NCI-H1092 (cell line): Measurements from ENCODE around the gene KCNAB1.
"Not testable (repeated sequence)": the region's sequence is repeated elsewhere in the genome, so short reads cannot be mapped to it uniquely, and the experiment has no call there.

Experiments
- DNase-seq: peaks from one replicate; lab custom pipeline; 2025; lab: John Stamatoyannopoulos, UW

Gene KCNAB1

GRCh38 chr3:156273111-156273694, 152.8 kb downstream of the KCNAB1 start:
- DNase-seq = no peak

DNA sequence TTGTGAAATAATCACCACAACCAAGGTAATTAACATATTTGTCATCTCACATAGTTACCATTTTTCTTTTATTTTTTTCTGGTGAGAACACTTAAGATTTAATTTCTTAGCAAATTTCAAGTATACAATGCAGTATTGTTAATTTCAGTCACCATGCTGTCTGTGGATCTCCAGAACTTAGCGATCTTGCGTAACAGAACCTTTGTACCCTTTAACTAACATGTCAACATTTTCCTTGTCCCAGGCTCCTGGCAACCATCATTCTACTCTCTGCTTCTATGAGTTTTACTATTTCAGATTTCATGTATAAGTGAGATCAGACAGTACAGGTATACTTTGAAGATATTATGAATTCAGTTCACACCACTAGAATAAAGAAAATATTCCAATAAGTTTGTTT, 154.4 kb downstream of the KCNAB1 start:
- no peak for DNase-seq

DNA sequence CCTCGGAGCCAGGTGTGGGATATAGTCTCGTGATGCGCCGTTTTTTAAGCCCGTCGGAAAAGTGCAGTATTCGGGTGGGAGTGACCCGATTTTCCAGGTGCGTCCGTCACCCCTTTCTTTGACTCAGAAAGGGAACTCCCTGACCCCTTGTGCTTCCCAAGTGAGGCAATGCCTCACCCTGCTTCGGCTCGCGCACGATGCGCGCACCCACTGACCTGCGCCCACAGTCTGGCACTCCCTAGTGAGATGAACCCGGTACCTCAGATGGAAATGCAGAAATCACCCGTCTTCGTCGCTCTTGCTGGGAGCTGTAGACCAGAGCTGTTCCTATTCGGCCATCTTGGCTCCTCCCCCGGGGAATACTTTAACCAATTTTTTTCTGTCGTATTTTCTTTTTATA, 164.3 kb downstream of the KCNAB1 start:
- DNase-seq = not testable (repeated sequence)

- DNase-seq = no peak
These were observed 165.2 kb downstream of the KCNAB1 start for GRCh38 chr3:156285626-156286025.

DNA sequence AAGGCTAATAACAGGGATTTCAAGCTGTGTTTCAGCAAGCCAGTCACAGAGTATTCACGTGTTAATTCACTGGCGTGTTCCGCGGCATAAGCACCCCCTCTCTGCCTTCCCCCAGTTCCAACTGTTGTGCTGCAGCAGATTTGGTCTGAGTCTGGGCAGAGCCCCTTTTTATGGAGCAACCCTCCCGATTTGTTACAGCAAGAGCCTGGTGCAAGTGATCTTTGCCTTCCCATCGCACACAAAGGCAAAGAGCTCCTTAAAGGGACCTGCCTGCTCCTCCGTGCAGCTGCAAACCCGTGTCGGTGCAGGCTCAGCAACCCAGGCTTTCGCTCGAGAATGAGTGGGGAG, 170.5 kb downstream of the KCNAB1 start:
- DNase-seq = no peak

- DNase-seq = no peak
These were observed 171.1 kb downstream of the KCNAB1 start for GRCh38 chr3:156291272-156292123.

- no peak for DNase-seq
These were observed 173.2 kb downstream of the KCNAB1 start for GRCh38 chr3:156293566-156293965.

DNA sequence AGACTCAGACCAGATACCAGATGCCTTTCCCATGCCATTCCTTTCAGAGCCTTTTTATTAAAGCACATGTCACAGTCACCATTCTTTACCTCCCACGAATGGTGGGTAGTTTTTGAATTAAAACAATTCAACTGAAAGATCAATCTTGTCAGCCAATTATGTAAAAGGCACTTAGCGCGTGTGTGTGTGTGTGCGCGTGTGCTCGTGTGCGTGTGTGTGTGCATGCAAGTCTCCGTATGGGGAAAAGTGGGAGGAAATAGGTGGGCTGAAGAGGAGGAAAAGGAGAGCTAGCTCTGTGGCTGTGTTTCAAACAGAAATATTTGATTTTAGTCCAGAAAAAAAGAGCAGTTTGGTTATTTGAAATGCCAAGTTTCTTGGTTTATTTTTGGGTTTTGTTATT, 177.2 kb downstream of the KCNAB1 start:
- no peak for DNase-seq

- no peak for DNase-seq
These were observed 177.6 kb downstream of the KCNAB1 start for GRCh38 chr3:156298014-156298413.

GRCh38 chr3:156298938-156299337, 178.6 kb downstream of the KCNAB1 start:
- no peak for DNase-seq

DNA sequence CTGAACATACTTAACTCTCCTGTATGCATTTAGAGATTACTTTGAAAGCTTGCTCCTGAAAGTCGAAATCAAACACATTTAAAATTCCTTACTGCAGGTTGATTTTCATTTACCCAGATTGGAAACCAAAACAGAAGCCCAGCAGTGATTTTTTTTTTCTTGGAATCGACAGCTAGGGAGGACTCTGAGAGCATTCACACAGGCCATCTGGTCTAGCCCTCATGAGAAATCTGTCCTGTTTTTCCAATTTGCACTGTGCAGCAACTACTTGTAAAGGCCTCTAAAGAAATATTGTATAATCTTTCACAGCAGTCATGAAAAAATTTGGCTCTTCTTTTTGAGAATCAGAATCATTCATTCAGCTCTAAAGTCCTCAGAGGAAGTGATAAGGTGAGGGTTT, 179.2 kb downstream of the KCNAB1 start:
- DNase-seq = no peak

- DNase-seq = no peak
These were observed 180.0 kb downstream of the KCNAB1 start for GRCh38 chr3:156300371-156300770.

DNA sequence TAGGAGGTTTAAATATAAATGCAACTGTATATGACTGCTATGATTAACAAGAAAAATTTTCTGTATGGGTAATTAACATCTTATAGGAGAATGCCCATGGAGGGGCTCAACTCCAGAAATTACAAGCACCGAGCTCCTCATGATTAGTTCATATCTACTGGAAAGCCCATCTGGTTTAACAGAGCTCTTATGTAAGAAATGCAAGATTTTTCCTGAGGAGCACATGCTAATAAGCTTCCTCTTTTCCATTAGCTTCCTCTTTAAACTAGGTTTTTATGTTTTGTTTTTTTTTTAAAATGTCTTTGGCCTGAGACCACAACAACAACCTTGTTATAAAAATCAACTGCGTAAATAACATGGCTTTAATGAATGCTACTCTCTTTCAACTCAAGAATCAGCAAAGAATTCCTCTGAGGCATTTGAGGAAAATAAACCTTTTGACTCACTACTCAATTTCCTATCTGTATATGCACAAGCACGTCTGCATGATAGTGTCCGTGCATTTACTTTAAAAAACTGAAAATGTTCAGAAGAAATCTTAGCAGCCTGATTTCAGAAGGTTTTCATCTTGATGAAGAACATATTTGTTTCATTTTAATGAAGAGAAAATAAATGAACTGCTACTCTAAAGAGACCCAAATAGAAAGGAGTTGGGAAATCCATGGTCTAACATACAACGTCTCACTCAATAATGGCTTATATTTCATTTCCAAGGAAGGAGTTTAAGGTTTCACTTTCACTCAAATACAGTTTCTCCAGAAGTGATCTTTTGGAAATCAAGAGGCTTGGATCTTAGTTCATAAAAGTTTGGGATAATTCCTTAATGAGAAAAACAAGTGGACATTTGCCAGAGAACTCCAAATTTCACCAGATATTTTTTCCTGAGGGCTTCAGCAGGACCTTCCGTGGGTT, 180.8 kb downstream of the KCNAB1 start:
- no peak for DNase-seq

- no peak for DNase-seq
These were observed 182.8 kb downstream of the KCNAB1 start for GRCh38 chr3:156303001-156303707.

DNA sequence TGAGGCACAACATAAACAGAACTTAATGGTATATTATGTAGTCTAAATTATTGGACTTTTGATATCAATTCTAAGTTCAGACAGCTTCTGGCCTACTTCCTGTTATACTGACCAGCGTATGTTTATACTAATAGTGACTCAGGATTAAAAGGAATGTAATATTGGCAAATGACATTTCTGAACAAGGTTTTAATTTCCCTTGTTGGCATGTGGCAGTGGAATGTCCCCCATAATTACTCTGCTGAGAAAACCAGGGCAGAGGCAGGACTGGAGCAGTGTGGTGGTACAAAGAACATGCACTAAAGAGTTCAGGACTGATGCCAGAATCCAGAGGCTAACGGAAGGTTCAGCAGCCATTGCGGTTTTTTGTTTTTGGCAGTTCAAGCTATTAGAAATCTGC, 184.0 kb downstream of the KCNAB1 start:
- no peak for DNase-seq

- no peak for DNase-seq
These were observed 185.3 kb downstream of the KCNAB1 start for GRCh38 chr3:156305672-156306071.

DNA sequence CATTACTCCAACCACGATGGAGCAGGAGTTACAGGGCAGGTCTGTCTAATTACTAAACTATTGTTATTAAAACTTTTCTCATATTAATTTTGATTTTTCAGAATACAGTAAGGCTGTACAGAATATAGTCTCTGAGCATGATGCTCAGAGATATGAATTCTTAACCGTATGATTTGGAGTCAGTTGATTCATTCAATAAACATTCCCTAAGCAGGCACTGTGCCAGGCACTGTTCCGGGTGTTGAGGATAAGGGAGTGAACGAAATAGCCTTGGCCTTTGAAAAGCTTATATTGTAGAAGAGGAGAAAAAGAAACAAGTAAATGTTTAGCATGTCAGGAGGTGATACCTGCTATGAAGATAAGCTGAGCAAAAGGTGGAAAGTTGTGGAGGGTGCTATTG, 187.3 kb downstream of the KCNAB1 start:
- no peak for DNase-seq

- DNase-seq = no peak
These were observed 191.1 kb downstream of the KCNAB1 start for GRCh38 chr3:156311431-156311830.

GRCh38 chr3:156311930-156312329, 191.6 kb downstream of the KCNAB1 start:
- DNase-seq = no peak

- no peak for DNase-seq
These were observed 195.7 kb downstream of the KCNAB1 start for GRCh38 chr3:156316076-156316475.

DNA sequence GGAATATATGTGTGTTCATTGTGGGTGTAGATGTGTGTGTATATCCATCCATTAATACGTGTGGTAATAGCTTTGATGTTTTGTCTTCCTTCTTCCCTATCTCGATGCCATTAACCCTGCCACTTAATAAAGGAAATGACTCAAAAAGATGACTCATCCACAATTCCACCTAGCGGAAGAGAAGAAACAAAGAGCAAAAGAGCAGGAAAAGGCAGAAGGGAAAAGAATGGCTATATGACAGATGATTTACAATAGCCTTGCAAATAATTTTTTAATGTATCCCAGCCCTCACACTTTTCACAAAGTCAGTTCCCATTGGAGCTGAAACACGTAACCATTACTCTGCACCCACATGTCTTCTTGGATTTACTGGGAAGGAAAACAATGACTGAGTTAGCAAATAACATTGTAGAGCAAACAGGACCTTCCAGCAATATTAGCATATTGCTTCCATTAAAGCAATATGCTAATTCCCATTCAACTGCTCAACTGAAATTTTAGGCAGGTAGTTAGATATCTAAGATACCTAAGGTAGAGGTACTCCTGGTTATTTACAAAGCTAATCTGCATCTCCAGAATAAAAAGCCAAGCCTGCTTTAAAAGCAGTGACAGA, 197.2 kb downstream of the KCNAB1 start:
- no peak for DNase-seq

DNA sequence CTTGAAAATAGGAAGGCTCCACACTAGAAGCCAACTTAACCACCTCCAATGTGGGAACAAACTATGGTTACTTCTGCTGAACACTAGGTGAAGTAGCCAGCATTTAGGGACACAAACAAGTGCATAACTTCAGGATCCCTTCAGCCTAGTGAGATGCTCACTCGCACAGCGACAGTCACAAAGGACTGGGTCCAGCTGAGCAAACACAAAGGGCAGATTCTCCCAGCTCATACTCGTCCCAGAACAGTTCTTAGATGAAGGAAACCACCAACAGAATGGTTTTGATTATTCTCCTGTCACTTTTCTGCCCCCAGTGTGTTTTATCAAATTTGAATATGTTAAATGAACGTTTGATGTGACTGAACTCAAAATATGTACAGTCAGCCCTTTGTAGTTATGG, 201.6 kb downstream of the KCNAB1 start:
- no peak for DNase-seq
